Fibroblast of lung (primary cell): ENCODE data around the gene NR2C2. TPM values are rescaled to one million over a fixed set of nuclear protein-coding genes. Genes with fewer than 3 reads are reported as not detected.

Experiments
- DNase-seq, 2 donors: peaks; one replicate each; pipeline versions ENCODE4 v3.0.0 to v3.0.0-alpha.2; 2010; ENCODE audit warnings: low read depth in 2 of 2
- H2AFZ ChIP-seq: 2 replicates; pipeline ENCODE4 v1.5.1; 2012; ENCODE audit warnings: low read length, control low read depth, inconsistent platforms
- H3K27ac ChIP-seq: 2 replicates; pipeline ENCODE4 v1.5.1; 2011; ENCODE audit warnings: low read length, control low read depth; ENCODE audit not compliant: insufficient read depth
- H3K27me3 ChIP-seq: 2 replicates; pipeline ENCODE4 v1.5.1; 2011; ENCODE audit warnings: mild to moderate bottlenecking, low read length; ENCODE audit not compliant: control insufficient read depth, insufficient read depth
- H3K36me3 ChIP-seq: 2 replicates; pipeline ENCODE4 v1.5.1; 2011; ENCODE audit warnings: low read length; ENCODE audit not compliant: control insufficient read depth, insufficient read depth
- H3K4me1 ChIP-seq: 2 replicates; pipeline ENCODE4 v1.5.1; 2011; ENCODE audit warnings: low read length; ENCODE audit not compliant: control insufficient read depth, insufficient read depth; ENCODE audit errors: extremely low read depth
- H3K4me2 ChIP-seq: 2 replicates; pipeline ENCODE4 v1.5.1; 2011; ENCODE audit warnings: low read length, control low read depth; ENCODE audit not compliant: insufficient read depth; ENCODE audit errors: extremely low read depth
- H3K4me3 ChIP-seq, 4 experiments: fragments of 200-600 bp in 1 of 4; sonication (generic) in 1 of 4; replicated peaks in 1 of 4; 2 replicates each; pipeline ENCODE4 v1.5.1; 2011 to 2016; ENCODE audit warnings: low read length in 4 of 4, low read depth in 3 of 4, mild to moderate bottlenecking in 3 of 4, control low read depth in 2 of 4, inconsistent platforms in 1 of 4, mixed read lengths in 1 of 4; ENCODE audit not compliant: insufficient read depth in 1 of 4; ENCODE audit errors: control extremely low read depth in 1 of 4
- H3K79me2 ChIP-seq: 2 replicates; pipeline ENCODE4 v1.5.1; 2012; ENCODE audit warnings: mild to moderate bottlenecking, low read length, inconsistent platforms; ENCODE audit not compliant: control insufficient read depth, insufficient read depth
- H3K9ac ChIP-seq: 2 replicates; pipeline ENCODE4 v1.5.1; 2011; ENCODE audit warnings: mild to moderate bottlenecking, low read length, control low read depth; ENCODE audit not compliant: insufficient read depth
- H3K9me3 ChIP-seq: 2 replicates; pipeline ENCODE4 v1.5.1; 2012; ENCODE audit warnings: low read depth, low read length; ENCODE audit not compliant: control insufficient read depth, insufficient read depth
- H4K20me1 ChIP-seq: 2 replicates; pipeline ENCODE4 v1.5.1; 2011; ENCODE audit warnings: low read length; ENCODE audit not compliant: control insufficient read depth, insufficient read depth; ENCODE audit errors: extremely low read depth
- CTCF ChIP-seq, 2 donors: IDR thresholded peaks in 1 of 2; conservative IDR thresholded peaks in 1 of 2; 1 replicate in 1 of 2; 2 replicates in 1 of 2; pipeline ENCODE4 v1.5.1; 2011 to 2012; ENCODE audit warnings: low read length in 2 of 2, control low read depth in 1 of 2, inconsistent platforms in 1 of 2, low read depth in 1 of 2, mild to moderate bottlenecking in 1 of 2
- EZH2 ChIP-seq: IDR thresholded peaks from 2 replicates; pipeline ENCODE4 v1.5.1; 2012; ENCODE audit warnings: low read length, control low read depth, mild to moderate bottlenecking; ENCODE audit errors: missing control alignments
- polyA plus RNA-seq, 2 donors: library from polyadenylated mRNA; depleted of rRNA in 1 of 2; stranded (reverse) in 1 of 2; unstranded in 1 of 2; fragments of >200 nt; gene quantifications; 2 replicates each; pipeline ENCODE4 v1.2.1, GENCODE V29; 2011 to 2012; ENCODE audit warnings: missing spikeins in 1 of 2
- total RNA-seq: library from RNA; depleted of rRNA; stranded (reverse); fragments of >200 nt; gene quantifications from 2 replicates; pipeline ENCODE4 v1.2.1, GENCODE V29; 2014

The NR2C2 gene
- total and polyA plus RNA-seq, 2 donors (not counting 1 experiment from before 2014, with no cell fraction given), result 15.0 to 27.9 TPM

GRCh38 chr3:14948609-14949038, 1.2 kb downstream of the NR2C2 start:
- Histone ChIP-seq H3K4me3 (peak overlapping the region; percentile 54 to 88 (median 85)), H3K9ac (peak overlapping the region; percentile 48), H3K27ac (peak overlapping the region; percentile 80), H3K4me2 (peak overlapping the region; percentile 86), H3K4me1 (peaks cover 4% of the 10 kb centered on the region), H3K9me3 (no peaks in the 10 kb centered on the region), H3K79me2 (peaks cover 72% of the 10 kb centered on the region), H4K20me1 (no peaks in the 10 kb centered on the region), H3K36me3 (peaks cover 8% of the 10 kb centered on the region), H3K27me3 (no peaks in the 10 kb centered on the region), H2AFZ (peak overlapping the region; percentile 82)
- no peak for DNase-seq
- TF ChIP-seq EZH2 (no peak), CTCF (conservative IDR thresholded peaks at IDR 0.05 in 1 of 2, IDR thresholded peaks at IDR 0.05 in 1 of 2; ENCODE audit: low read depth in 1 of 2, low read length in 2 of 2) (no peak)

GRCh38 chr3:14949126-14949525, 1.7 kb downstream of the NR2C2 start:
- Histone ChIP-seq H3K4me2 (peak overlapping the region; percentile 86), H4K20me1 (no peaks in the 10 kb centered on the region), H3K27me3 (no peaks in the 10 kb centered on the region), H3K9ac (no peak overlapping the region), H3K4me3 (peak overlapping the region; percentile 54 to 88 (median 85)), H3K36me3 (peaks cover 6% of the 10 kb centered on the region), H3K9me3 (no peaks in the 10 kb centered on the region), H3K27ac (peak overlapping the region; percentile 80), H2AFZ (peak overlapping the region; percentile 82), H3K79me2 (peaks cover 69% of the 10 kb centered on the region), H3K4me1 (peaks cover 4% of the 10 kb centered on the region)
- DNase-seq, result no peak
- TF ChIP-seq CTCF (conservative IDR thresholded peaks at IDR 0.05 in 1 of 2, IDR thresholded peaks at IDR 0.05 in 1 of 2; ENCODE audit: low read depth in 1 of 2, low read length in 2 of 2), result no peak
- no peak for TF ChIP-seq EZH2

GRCh38 chr3:14950274-14950673, 2.9 kb downstream of the NR2C2 start:
- Histone ChIP-seq H3K9me3 (no peaks in the 10 kb centered on the region), H3K27ac (no peak overlapping the region), H3K4me3 (no peak overlapping the region), H3K79me2 (peaks cover 65% of the 10 kb centered on the region), H3K27me3 (no peaks in the 10 kb centered on the region), H2AFZ (no peak overlapping the region), H4K20me1 (no peaks in the 10 kb centered on the region), H3K4me1 (peaks cover 4% of the 10 kb centered on the region), H3K36me3 (peaks cover under 1% of the 10 kb centered on the region), H3K9ac (no peak overlapping the region), H3K4me2 (no peak overlapping the region)
- TF ChIP-seq EZH2 (no peak), CTCF (conservative IDR thresholded peaks at IDR 0.05 in 1 of 2, IDR thresholded peaks at IDR 0.05 in 1 of 2; ENCODE audit: low read depth in 1 of 2, low read length in 2 of 2) (no peak)
- DNase-seq, result no peak
